Stomach (tissue), 9 donors: ENCODE results near the gene DYNC1I1. TPM values are rescaled to one million over a fixed set of nuclear protein-coding genes. Genes with fewer than 3 reads are reported as not detected.

Experiments
- DNase-seq, 2 donors: peaks; one replicate each; pipeline versions ENCODE4 v3.0.0 to v3.0.0-alpha.2; 2013 to 2019
- H3K27ac ChIP-seq, 5 donors: fragments of 200-600 bp in 4 of 5; sonication (generic) in 4 of 5; one replicate each; pipeline ENCODE4 v1.5.1; 2013 to 2019; ENCODE audit warnings: mild to moderate bottlenecking in 1 of 5, moderate library complexity in 1 of 5
- H3K27me3 ChIP-seq, 3 donors: fragments of 200-600 bp; sonication (generic); one replicate each; pipeline ENCODE4 v1.5.1; 2017 to 2019; ENCODE audit warnings: mixed run types in 1 of 3
- H3K36me3 ChIP-seq, 4 donors: fragments of 200-600 bp; sonication (generic); 1 replicate in 3 of 4; 2 replicates in 1 of 4; pipeline ENCODE4 v1.5.1; 2016 to 2019
- H3K4me1 ChIP-seq, 4 donors: fragments of 200-600 bp; sonication (generic); one replicate each; pipeline ENCODE4 v1.5.1; 2016 to 2019
- H3K4me3 ChIP-seq, 4 donors: fragments of 200-600 bp; sonication (generic) in 3 of 4; one replicate each; pipeline ENCODE4 v1.5.1; 2016 to 2019; ENCODE audit warnings: mild to moderate bottlenecking in 1 of 4
- H3K9me3 ChIP-seq, 4 donors: fragments of 200-600 bp; sonication (generic); one replicate each; pipeline ENCODE4 v1.5.1; 2016 to 2019
- CTCF ChIP-seq, 7 experiments: fragments of 450-650 bp in 4 of 7; fragments of 200-600 bp in 3 of 7; sonication (generic) in 3 of 7; IDR thresholded peaks; one replicate each; pipeline ENCODE4 v1.5.1; 2016 to 2019; ENCODE audit warnings: antibody characterized with exemption in 7 of 7, control low read depth in 2 of 7, mild to moderate bottlenecking in 1 of 7
- EP300 ChIP-seq: sonication (generic); formaldehyde crosslinking; IDR thresholded peaks from one replicate; pipeline ENCODE4 v1.6.1; 2017; ENCODE audit warnings: antibody characterized with exemption
- POLR2A ChIP-seq, 4 donors: fragments of 450-650 bp; IDR thresholded peaks; one replicate each; pipeline ENCODE4 v1.6.1; 2016; ENCODE audit warnings: antibody characterized with exemption in 4 of 4, control low read depth in 2 of 4, mild to moderate bottlenecking in 1 of 4, moderate library complexity in 1 of 4
- POLR2AphosphoS5 ChIP-seq, 3 donors: sonication (generic); formaldehyde crosslinking; IDR thresholded peaks; one replicate each; pipeline ENCODE4 v1.6.1; 2016; ENCODE audit warnings: antibody characterized with exemption in 3 of 3
- WGBS, 5 donors: extraction: QIAGEN DNeasy Blood & Tissue Kit in 3 of 5; methylation state at CpG; one replicate each; pipeline versions ENCODE4 v1.1.5 to v1.1.7; 2013 to 2018; 5-methylcytosine and 5-hydroxymethylcytosine counted together
- intact Hi-C: fragments of 100-400 bp; cut with DNase I; formaldehyde crosslinking; loops from one replicate; pipeline ENCODE4 v1.15.1; 2023; ENCODE audit warnings: low total_unique reads
- polyA plus RNA-seq, 3 donors: library from polyadenylated mRNA; stranded (reverse); fragments of 200-250 nt; gene quantifications; one replicate each; pipeline ENCODE4 v1.2.3, GENCODE V29; 2013
- total RNA-seq, 5 donors: library from RNA; depleted of rRNA; stranded (reverse); fragments of >200 nt; gene quantifications; one replicate each; pipeline versions ENCODE4 v1.1.0 to v1.2.3, GENCODE V29; 2014 to 2016
- donor health status: healthy with polysubstance abuse.
- donor health status: Bipolar disorder and iron deficiency.
- donor health status: healthy.

The DYNC1I1 gene
- total and polyA plus RNA-seq, 8 donors, result 0.93 to 69.4 (median 5.3) TPM

- WGBS, 5 donors, result 66 to 90% (median 85%) methylated on average over 1 of the region's 1 CpG
- H3K27ac ChIP-seq, result no peak overlapping the region
Measured at GRCh38 chr7:96014617-96015016, 242.3 kb downstream of the DYNC1I1 start.

GRCh38 chr7:96016056-96016586 is 243.8 kb downstream of the DYNC1I1 start:
- 86 to 93% (median 90%) methylated on average over 3 of the region's 3 CpGs for WGBS, 5 donors

More at GRCh38 chr7:96014617-96015016, 242.3 kb downstream of the DYNC1I1 start:
- H3K27me3 ChIP-seq, result no peaks in the 10 kb centered on the region
- no peaks in the 10 kb centered on the region for H3K36me3 ChIP-seq
- DNase-seq, result no peak
- intact Hi-C loops, result no loop called here
- no peaks in the 10 kb centered on the region for H3K9me3 ChIP-seq
- TF ChIP-seq CTCF (IDR thresholded peaks at IDR 0.05), result no peak
- TF ChIP-seq EP300, result no peak
- TF ChIP-seq POLR2AphosphoS5 (IDR thresholded peaks at IDR 0.05), result no peak
- TF ChIP-seq POLR2A (IDR thresholded peaks at IDR 0.05), result no peak
- peaks cover 0 to 4% (median 0%) of the 10 kb centered on the region in 4 donors for H3K4me1 ChIP-seq
- H3K4me3 ChIP-seq, result no peak overlapping the region

GRCh38 chr7:96016735-96017134 is 244.4 kb downstream of the DYNC1I1 start:
- Histone ChIP-seq H3K4me1 (peaks cover 0 to 4% (median 0%) of the 10 kb centered on the region in 4 donors), H3K27ac (no peak overlapping the region), H3K4me3 (no peak overlapping the region), H3K36me3 (no peaks in the 10 kb centered on the region), H3K9me3 (no peaks in the 10 kb centered on the region), H3K27me3 (no peaks in the 10 kb centered on the region)
- intact Hi-C loops, result no loop called here
- TF ChIP-seq POLR2AphosphoS5 (IDR thresholded peaks at IDR 0.05) (no peak), CTCF (IDR thresholded peaks at IDR 0.05) (no peak), POLR2A (IDR thresholded peaks at IDR 0.05) (no peak), EP300 (no peak)
- whole genome bisulfite sequencing, 5 donors, result 48 to 72% (median 64%) methylated on average over 2 of the region's 2 CpGs
- no peak for DNase-seq

More at GRCh38 chr7:96016056-96016586, 243.8 kb downstream of the DYNC1I1 start:
- TF ChIP-seq POLR2A (IDR thresholded peaks at IDR 0.05) (no peak), CTCF (IDR thresholded peaks at IDR 0.05) (no peak), EP300 (no peak), POLR2AphosphoS5 (IDR thresholded peaks at IDR 0.05) (no peak)
- intact Hi-C loops, result no loop called here
- Histone ChIP-seq H3K27ac (no peak overlapping the region), H3K9me3 (no peaks in the 10 kb centered on the region), H3K4me3 (no peak overlapping the region), H3K27me3 (no peaks in the 10 kb centered on the region), H3K4me1 (peaks cover 0 to 4% (median 0%) of the 10 kb centered on the region in 4 donors), H3K36me3 (no peaks in the 10 kb centered on the region)
- DNase-seq, result no peak

GRCh38 chr7:96017877-96018276 is 245.5 kb downstream of the DYNC1I1 start:
- peak; percentile 66 to 77 for DNase-seq
- peak in 2 of 3 donors; percentile 33 to 78 for TF ChIP-seq POLR2AphosphoS5 (IDR thresholded peaks at IDR 0.05)
- TF ChIP-seq CTCF (IDR thresholded peaks at IDR 0.05), result no peak
- TF ChIP-seq EP300, result no peak
- no peak for TF ChIP-seq POLR2A (IDR thresholded peaks at IDR 0.05)
- 35 to 57% (median 40%) methylated on average over 3 of the region's 3 CpGs for WGBS, 5 donors
- no peak overlapping the region for H3K4me3 ChIP-seq
- H3K4me1 ChIP-seq, result peaks cover 0 to 4% (median 0%) of the 10 kb centered on the region in 4 donors
- H3K27me3 ChIP-seq, result no peaks in the 10 kb centered on the region
- intact Hi-C loops, result no loop called here
- peak overlapping the region in 3 of 5 donors; percentile 7 to 55 (median 12) for H3K27ac ChIP-seq
- H3K9me3 ChIP-seq, result no peaks in the 10 kb centered on the region
- no peaks in the 10 kb centered on the region for H3K36me3 ChIP-seq
